Measurements from ENCODE around the gene RAB11FIP3.
A peak's percentile ranks its signal among the peaks of the same experiment; 100 is the strongest.
"Not testable (repeated sequence)": the region's sequence is repeated elsewhere in the genome, so short reads cannot be mapped to it uniquely, and the experiment has no call there.

The RAB11FIP3 gene

DNA sequence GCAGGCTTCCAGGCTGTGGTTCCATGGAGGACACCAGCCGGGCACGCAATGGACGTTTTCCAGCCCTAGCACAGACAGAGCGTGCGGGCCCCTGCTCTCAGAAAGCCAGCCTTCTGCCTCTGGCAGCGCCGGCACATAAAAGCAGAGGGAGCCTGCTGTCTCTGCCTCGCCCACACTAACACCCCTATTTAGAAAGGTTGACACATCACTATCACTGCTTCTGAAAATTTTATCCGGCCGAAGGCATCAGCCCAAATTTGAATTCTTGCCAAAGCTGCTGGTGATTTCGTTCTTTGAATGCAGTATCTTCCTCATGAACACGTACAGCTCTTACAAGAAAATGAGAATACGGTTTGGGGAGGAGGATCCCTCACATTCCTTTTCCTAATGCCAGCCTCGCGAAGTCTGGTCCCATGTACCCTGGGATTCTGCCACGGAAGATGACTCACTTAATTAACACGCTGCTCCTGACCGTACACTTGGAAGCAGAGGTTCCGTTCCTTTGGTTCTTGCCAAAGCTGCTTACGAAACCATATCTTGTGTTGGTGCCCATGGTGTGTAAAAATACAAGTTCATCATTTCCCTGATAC, 1.3 kb upstream of the RAB11FIP3 start:
- no peak for DNase-seq

DNA sequence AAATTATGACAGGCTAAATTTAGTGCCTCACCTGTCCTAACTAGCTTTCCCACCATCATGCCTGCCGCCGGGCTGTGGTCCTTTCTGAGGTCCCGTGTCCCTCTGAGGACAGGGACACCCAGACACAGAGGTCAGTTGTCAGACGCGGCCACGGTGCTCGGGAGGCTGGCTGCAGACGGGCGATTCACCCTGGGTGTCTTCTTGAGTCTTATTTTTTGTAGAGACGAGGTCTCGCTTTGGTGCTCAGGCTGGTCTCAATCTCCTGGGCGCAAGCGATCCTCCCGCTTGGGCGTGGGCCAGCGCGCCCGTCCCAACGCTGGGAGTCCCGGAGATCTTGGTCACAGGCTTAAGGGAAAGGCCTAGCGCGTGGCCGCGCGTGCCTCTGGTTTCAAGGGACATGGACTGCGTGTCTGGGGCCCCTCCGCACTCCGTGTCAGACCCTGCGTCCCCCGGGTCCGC, 797 bp upstream of the RAB11FIP3 start:
- no peak for DNase-seq

DNA sequence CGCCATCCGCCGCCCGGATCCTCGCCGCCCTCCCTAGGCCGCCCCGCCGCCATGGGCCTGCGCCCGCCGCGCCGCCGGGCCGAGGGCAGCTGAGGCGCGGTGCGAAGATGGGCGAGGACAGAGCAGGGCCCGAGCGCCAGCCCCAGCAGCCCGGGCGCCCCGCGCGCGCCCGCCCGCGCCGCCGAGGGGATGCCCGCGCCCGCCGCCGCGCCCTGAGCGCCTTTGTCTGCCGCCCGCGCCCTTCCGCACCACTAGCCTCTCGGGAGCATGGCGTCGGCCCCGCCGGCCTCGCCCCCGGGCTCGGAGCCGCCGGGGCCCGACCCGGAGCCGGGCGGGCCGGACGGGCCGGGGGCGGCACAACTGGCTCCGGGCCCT, 278 bp downstream of the RAB11FIP3 start:
- DNase-seq: peak; percentile 56

DNA sequence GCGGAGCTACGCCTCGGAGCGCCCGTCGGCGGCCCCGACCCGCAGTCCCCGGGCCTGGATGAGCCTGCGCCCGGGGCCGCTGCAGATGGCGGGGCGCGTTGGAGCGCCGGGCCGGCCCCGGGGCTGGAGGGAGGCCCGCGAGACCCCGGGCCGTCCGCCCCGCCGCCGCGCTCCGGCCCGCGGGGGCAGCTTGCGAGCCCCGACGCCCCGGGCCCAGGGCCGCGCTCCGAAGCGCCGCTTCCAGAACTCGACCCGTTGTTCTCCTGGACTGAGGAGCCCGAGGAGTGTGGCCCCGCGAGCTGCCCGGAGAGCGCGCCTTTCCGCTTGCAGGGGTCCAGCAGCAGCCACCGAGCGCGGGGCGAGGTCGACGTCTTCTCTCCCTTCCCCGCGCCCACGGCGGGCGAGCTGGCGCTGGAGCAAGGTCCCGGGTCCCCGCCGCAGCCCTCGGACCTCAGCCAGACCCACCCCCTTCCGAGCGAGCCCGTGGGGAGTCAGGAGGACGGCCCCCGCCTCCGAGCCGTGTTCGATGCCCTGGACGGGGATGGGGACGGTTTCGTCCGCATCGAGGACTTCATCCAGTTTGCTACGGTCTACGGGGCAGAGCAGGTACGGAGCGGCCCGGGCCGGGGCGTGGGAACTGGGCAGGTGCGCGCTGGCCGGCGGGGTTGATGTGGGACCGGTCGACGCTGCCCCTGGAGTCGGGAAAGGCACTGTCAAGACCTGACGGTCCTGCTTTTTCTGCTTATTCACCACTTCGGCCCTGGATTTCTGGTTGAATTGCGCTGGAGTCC, 861 bp downstream of the RAB11FIP3 start:
- no peak for DNase-seq

DNA sequence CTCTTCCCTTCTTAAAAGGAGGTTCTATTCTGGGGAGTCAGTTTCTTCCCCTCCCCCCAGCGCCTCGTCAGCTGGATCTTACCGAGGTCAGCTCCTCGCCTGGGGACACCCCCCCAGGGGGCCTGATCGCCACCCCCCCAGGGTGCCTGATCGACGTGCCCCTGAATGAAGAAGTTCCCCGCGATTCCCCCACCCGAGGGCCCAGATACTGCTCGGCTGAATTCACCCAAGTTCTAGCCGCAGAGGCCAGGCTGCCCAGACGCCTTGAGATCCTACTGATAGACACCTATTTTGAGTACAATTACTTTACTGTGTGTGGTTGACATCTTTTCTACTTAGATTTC, 1.4 kb downstream of the RAB11FIP3 start:
- no peak for DNase-seq

DNA sequence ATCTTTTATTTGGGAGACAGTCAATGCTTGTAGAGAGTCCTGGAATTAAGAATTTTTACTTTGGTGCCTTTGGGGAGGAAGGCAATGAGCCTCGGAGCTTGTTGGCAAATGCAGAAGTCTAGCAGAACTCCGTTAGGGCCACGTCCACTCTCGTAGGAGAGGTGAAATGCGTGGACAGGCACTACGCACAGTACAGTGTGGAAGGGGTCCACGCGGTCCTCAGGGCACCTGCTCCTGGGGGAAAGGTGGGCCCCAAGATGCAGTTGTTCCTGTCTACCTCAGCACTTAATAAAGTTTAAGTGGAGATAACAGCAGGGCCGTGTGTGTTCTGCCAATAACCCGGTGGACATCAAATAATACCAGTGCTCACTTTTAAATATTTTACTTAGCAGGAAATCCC, 1.8 kb downstream of the RAB11FIP3 start:
- DNase-seq: no peak

DNA sequence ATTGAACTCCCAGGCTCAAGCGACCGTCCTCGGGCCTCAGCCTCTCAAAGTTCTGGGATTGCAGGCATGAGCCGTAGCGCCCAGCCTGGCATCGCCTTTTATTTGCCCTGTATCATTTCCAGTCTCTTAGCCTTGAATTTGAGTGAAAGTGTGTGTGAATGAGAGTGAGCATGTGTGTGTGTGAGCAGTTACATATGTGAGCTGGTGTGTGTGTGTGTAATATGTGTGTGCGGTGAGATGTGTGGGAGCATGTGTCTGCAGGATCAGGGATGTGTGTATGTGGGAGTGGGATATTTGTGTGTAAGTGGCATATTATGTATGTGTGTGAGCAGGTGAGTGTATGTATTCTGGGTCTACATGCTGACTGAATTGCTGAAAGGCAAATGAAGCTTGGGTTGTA, 5.5 kb downstream of the RAB11FIP3 start:
- no peak for DNase-seq

DNA sequence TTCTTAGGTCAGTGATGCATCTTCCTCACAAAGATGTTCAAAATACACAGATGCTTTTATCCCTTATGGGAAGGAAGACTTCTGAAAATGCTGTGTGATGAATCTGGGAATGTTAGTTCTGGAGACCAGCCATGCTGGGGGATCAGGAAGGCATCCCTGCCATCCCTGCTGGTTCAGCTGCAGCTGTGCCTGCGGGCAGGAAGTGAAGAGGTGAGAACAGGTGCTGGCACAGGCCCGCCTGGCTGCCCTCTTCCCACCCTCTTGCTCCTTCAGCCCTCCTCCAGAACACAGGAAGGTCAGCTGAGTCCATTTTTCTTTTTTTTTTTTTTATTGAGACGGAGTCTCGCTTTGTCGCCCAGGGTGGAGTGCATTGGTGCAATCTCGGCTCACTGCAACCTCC, 15.2 kb downstream of the RAB11FIP3 start:
- DNase-seq: no peak

DNA sequence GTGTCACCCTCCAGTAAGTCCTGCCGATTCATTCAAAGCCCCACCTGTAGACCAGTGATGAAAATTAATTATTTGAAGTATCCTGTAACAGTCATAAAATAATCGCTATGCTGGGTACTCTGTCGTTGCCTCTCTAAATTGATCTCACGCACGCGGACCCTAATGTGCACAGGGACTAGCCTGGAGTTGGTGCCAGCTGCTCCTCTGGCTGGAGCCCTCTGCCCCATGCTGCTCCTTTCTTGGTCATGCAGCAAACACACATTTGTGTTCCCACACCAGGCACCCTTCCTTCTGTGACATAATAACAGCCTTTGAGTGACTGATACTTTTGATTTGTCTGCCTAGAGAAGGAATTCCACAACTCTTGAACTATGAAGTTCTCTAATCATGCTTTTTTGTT, 16.0 kb downstream of the RAB11FIP3 start:
- DNase-seq: no peak

DNA sequence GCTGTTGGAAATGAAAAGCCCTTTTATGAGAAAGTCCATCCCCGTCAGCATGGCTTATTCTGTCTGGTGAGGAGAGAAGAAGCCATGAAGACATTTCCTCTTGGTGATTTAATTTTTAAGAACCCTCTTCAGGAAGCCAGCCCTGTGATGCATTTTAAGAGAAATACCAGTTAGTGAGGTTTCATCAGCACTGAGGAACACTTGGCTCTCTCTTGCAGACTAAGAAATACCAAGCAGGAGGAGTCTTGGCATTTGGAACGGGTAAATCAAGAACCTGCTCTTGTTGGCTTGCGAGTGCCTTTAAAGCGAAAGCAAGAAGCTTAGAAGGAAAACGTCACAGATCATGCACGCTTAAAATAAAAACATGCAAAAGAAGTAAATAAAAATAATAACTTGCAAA, 17.5 kb downstream of the RAB11FIP3 start:
- DNase-seq: no peak

DNA sequence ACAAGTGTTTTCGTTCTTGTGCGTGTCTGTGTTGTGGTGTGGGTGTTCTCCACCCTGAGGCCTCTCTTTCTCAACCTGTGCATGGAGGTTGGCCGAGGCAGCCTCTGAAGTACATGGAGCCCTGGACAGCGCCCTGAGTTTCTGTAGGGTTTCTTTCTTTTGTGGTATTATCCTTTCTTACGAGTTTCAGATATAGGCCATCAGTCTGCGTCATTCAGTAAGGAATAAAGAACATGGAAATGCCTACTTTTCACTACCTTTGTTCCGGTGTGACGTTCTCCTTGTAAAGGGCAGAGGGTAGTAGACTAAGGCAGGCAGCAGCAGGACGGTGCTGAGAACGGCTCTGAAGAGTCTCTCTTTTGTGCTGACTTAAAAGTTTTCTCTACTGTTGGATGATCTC, 18.6 kb downstream of the RAB11FIP3 start:
- no peak for DNase-seq

DNA sequence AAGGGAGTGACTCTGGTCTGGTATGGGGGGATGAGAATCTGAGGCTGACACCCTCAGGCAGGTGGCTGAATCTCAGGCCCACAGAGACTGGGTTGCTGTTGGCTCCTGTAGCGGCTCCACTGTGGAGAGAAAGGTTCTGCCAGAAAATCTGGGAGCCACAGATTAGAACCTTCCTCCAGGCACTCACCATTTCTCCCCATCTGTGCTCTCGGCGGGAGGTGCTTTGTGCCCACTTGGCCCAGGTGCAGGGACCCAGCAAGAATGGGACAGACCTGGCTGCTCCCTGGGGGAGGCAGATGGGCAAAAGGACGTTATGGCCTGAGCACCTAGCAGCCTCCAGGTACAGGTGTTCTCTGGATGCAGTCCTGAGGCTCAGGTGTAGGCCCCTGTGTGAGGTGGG, 20.1 kb downstream of the RAB11FIP3 start:
- DNase-seq: no peak

DNA sequence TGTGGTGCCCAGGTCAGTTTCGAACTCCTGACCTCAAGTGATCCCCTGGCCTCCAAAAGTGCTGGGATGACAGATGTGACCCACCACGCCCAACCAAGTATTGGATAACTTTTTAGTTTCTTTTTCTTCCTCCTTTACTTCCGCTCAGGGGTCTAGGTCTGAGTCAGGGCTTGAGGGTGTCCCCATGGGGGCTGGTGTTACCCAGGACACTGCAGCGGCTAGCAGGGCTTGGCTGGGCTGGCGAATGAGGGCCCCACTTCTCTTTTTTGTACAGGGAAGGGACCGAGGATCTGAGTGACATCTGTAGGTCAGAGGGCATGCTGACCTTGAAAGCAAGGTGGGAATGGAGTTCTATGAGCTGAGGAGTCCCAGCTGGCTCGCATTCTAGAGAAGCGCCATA, 24.9 kb downstream of the RAB11FIP3 start:
- no peak for DNase-seq

DNA sequence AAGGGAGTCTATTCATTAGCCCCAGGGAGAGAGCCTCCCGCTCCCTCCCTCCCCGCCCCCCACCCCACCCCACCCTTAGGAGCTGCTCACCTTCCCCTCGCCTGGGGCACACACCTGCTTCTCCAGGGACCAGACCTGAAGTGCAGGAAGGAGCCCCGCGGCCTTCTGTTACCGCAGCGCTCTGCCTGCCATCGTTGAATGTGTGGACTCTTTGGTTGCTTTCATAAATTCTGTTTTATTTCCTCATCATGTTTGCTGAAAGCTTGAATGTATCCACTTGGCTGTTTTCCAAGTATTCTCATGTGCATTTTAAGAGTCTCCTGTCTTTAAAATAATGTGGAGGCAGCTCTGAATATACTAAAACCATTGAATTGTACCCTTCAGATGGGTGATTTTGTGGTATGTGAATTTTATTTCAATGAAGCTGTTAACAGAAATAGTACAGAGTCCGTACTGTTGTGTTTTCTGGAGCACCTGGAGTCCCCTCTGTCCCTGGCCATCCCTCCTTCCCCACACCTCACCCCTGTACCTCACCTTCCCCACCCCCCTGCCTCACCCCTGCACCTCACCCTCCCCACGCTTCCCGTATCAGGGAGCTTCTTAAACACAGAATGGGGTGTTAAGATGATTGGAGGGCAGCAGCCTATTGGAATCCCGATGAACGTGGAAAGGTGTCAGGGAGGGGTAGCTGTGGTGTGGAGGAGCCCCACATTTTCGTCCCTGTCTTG, 25.5 kb downstream of the RAB11FIP3 start:
- DNase-seq: no peak

DNA sequence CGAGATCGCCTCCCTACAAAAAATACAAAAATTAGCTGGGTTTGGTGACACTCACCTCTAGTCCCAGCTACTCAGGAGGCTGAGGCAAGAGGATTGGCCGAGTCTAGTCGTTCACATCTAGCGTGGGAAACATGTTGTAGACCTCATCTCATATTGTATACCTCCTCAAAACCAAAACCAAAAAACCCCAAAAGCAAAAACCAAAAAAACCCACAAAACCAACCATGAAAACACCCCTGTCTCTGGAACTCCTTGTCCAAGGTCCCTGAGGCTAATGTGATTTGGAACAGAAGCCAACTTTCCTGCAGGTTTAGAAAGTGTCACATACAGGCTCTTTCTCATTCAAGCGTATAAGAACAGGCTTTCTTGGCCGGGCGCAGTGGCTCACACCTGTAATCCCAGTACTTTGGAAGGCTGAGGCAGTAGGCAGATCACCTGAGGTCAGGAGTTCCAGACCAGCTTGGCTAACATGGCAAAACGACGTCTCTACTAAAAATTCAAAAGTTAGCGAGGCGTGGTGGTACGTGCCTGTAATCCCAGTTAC, 29.0 kb downstream of the RAB11FIP3 start:
- no peak for DNase-seq

DNA sequence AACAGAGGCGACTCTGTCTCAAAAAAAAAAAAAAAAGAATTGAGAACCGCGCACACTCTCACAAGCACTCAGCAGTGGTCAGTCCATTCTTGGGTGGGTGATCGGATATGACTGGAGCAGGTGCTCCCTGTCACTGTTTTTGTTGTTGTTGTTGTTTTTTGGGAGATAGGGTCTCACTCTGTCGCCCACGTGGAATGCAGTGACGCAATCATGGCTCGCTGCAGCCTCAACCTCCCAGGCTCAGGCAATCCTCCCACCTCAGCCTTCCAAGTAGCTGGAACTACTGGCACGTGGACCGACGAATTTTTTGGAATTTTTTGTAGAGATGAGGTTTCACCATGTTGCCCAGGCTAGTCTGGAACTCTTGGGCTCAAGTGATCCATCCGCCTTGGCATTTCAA, 30.0 kb downstream of the RAB11FIP3 start:
- DNase-seq: no peak

DNA sequence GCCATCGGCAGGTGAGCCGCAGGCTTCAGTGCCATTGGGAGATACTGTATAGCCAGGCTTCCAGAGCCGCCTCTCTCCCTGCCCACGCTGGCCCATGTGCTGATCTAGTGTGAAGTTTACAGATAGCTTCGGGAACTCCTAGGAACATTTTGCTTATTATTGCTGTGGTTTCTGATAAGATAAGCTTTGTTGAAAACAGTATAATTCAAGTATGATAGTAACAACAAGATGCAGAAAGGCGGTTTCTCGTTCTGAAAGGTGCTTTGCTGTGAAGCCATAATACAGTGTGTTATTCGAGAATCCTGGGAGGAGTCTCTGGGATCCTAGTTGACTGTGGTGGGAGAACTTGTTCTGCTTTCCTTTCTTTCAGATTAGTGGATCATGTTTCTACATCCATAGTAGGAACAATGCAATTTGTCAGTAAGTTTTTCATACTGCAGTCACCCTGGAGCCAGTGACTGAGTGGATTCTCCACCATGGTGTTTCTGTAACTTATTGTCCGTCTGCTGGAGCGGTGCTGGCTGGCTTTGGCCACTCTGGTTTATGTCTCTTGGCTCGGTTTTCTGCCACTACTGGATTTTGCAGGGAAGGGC, 31.5 kb downstream of the RAB11FIP3 start:
- DNase-seq: no peak

DNA sequence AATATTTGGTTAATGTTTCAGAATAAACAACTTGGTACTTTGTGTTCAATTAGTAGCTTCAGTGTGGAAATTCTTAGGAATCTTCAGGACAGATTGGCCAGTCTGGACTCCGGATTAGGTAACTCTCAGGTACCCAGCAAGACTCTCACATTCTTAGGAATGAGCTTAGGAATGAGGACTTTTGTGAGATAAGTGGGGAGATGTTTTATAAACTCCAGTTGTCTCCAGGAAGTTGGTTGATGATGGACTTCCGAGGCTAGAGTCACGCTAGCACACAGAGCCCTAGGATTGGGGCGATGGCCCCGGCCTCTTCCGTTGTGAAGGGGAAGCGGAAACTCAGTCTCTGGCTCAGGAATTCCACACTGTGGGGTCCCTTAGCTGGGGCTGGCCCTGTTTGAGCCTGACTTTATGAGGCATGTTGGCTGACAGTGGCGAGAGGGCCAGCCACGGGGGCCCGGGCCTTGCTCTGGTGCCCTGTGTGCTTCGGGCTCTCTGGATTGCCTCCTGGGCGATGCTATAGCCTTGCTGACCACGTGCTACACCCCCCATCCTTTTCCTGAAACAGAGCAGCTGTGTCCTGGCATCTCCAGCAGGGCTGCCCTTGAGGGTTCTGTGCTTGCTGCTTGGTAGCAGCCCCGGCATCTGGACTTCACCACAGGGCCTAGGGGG, 32.4 kb downstream of the RAB11FIP3 start:
- DNase-seq: no peak

DNA sequence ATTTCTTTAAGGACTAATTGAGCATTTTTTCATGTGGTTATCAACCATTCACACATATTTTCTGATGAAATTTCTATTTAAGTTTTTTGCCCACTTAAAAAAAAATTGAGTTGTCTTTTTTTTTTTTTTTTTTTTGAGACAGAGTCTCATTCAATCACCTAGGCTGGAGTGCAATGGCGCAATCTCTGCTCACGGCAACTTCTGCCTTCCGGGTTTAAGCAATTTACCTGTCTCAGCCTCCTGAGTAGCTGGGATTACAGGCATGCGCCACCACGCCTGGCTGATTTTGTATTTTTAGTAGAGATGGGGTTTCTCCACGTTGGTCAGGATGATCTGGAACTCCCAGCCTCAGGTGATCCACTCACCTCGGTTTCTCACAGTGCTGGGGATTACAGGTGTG, 34.3 kb downstream of the RAB11FIP3 start:
- no peak for DNase-seq

DNA sequence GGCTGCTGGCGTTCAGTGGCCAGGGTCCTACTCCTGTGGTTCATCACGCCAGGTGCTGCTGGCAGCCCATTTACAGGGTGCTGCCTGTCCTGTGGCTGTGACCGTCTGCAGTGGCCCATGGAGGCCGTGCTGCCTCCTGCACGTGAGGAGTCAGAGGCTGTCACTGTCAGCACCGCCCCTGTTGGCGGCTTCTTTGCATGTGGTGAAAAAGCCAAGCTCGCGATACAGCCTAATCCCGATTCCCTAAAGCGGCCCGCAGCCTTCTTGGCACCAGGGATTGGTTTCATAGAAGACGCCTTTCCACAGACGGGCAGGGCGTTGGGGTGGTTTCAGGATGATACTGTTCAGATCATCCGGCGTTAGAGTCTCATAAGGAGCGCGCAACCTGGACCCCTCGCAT, 35.3 kb downstream of the RAB11FIP3 start:
- DNase-seq: no peak

DNA sequence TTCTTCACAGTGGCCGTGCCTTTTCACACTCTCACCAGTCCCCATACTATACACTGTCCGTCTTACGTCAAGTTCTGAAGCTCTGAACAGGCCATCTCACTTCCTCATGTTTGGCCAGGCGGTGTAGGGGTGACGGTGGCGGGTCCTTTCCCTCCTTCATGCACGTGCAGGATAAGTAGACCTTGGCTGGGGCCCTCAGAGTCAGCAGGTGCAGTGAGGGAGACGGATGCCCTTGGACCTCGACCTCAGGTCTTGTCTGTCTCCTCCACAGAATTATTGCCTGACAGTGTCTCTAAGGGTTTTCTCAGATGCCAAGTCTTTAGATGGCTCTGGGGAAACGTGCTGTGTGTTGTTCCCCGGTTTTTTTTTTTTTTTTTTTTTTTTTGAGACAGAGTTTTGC, 37.6 kb downstream of the RAB11FIP3 start:
- no peak for DNase-seq

DNA sequence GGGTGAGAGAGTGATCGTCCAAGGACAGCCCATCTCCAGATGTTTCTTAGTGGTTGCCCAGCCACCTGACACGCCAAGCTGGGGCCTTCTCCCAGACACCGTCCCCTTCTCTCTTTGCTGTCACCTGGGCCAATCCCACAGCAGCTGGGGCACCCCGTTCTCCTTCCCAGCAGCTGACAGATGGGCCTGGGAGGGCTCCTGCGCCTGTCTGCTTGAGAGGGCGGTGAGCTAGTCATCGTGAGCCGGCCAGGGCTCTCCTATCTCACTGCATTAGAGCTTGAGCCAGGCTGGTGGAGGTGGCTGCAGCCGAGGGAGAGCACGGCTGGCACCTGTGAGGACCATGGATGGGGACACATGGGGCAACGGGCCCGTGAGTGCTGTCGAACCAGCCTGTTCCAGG, 41.2 kb downstream of the RAB11FIP3 start:
- DNase-seq: no peak

DNA sequence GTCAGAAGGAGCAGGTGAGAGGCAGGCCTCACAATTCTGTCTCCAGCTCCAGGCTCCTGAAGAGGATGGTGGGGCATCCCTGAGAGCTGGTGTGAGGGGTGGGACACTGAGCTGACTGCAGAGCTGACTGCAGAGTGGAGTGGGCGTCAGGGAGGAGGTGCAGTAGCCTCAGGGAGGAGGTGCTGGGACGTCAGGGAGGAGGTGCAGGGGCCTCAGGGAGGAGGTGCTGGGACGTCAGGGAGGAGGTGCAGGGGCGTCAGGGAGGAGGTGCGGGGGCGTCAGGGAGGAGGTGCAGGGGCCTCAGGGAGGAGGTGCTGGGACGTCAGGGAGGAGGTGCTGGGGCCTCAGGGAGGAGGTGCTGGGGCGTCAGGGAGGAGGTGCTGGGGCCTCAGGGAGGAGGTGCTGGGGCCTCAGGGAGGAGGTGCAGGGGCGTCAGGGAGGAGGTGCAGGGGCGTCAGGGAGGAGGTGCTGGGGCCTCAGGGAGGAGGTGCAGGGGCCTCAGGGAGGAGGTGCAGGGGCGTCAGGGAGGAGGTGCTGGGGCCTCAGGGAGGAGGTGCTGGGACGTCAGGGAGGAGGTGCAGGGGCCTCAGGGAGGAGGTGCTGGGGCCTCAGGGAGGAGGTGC, 41.9 kb downstream of the RAB11FIP3 start:
- DNase-seq: not testable (repeated sequence)
